Right renal cortex interstitium (tissue), 3 donors: ENCODE results near the gene NKTR. TPM values are rescaled to one million over a fixed set of nuclear protein-coding genes. Genes with fewer than 3 reads are reported as not detected.
"Not testable (repeated sequence)": the region's sequence is repeated elsewhere in the genome, so short reads cannot be mapped to it uniquely, and the experiment has no call there.

ENCODE experiments used
- DNase-seq, 3 donors: peaks; one replicate each; pipeline ENCODE4 v3.0.0-alpha.2; 2013; ENCODE audit warnings: low read depth in 3 of 3, low spot score in 2 of 3
- polyA plus RNA-seq, 3 donors: library from polyadenylated mRNA; unstranded; fragments of 120-200 nt; gene quantifications; one replicate each; pipeline ENCODE4 v1.2.1, GENCODE V29; 2013; ENCODE audit not compliant: insufficient read length in 3 of 3

Gene NKTR
- polyA plus RNA-seq, 3 donors = 57.4 to 67.2 (median 63.6) TPM

DNA sequence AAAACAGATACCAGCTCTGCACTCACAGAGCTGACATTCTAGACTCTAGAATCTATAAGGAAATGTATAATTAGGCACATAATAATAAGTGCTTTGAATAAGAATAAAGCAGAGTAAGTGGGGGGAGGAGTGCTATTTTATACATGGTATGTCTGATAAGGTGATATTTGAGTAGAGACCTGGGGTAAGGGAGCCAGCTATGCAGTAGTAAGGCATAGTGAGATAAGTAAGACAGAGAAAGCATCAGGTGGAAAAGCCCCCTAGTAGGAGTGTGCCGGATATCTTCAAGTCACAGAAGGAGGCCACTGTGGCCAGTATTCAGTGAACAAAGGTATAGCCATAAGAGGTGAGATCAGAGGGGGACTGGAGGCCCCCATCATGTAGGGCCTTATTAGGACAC lies 6.9 kb upstream of the NKTR start:
- DNase-seq = no peak

DNA sequence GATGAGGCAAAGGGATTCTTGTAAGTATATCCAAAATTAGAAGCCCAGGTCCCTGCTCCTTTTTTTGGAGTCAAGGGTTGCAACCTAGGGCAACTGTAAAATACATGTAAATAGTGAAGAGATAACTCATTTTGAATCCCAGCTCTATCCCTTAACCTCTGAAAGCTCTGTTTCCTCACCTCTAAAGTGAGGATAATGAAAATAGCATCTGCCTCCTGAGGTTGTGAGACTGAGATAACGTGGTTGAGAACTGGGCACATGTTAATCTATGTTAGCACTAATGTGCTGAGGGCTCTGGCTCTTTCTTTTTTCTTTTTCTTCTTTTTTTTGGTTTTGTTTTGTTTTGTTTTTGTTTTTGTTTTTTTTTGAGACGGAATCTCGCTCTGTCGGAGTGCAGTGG lies 4.8 kb upstream of the NKTR start:
- DNase-seq = no peak

- not testable (repeated sequence) for DNase-seq
These were observed 3.4 kb upstream of the NKTR start for GRCh38 chr3:42597098-42597497.

- DNase-seq = no peak
These were observed 631 bp downstream of the NKTR start for GRCh38 chr3:42600958-42601675.

DNA sequence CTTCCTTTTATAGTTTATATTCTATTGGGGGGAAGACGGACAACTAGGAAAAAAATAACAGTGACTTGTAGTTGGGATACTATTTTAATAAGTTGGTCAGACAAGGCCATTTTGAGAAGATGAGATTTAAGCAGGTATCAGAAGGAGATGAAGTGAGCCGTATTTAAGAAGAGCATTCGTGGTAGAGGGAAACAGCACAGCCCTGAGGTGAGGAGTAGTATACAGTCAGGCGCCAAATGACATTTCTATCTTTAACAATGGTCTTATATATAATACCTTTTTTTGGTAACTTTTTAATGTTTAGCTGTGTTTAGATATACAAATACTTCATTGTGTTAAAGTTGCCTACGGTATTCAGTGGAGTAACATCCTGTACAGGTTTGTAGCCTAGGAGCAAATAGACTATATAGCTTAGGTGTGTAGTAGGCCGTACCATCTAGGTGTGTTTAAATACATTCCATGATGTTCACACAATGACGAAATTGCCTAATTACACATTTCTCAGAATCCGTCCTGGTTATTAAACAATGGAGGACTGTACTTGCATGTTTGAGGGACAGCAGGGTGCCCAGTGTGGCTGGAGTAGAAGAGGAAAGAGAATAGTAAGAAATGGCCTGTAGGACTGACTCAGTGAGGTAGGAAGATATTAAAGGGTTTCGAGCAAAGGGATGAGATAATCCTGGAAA lies 1.6 kb downstream of the NKTR start:
- DNase-seq = no peak

GRCh38 chr3:42602961-42603360 lies 2.5 kb downstream of the NKTR start:
- no peak for DNase-seq

GRCh38 chr3:42605546-42606173 lies 5.2 kb downstream of the NKTR start:
- DNase-seq = no peak

DNA sequence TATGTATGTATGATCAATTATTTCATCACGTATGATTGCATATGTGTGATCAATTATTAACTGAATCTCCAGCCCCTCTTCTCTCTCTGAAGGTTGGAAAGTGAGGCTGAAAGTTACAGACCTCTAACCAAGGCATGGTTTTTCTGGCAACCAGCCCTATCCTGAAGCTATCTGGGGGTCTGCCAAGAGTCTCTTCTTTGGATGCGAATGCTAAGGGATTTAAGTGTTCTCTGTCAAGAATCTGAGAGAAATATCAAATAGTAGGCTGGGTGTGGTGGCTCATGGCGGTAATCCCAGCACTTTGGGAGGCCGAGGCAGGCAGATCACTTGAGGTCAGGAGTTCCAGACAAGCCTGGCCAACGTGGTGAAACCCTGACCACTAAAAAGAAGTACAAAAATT lies 8.1 kb downstream of the NKTR start:
- no peak for DNase-seq

DNA sequence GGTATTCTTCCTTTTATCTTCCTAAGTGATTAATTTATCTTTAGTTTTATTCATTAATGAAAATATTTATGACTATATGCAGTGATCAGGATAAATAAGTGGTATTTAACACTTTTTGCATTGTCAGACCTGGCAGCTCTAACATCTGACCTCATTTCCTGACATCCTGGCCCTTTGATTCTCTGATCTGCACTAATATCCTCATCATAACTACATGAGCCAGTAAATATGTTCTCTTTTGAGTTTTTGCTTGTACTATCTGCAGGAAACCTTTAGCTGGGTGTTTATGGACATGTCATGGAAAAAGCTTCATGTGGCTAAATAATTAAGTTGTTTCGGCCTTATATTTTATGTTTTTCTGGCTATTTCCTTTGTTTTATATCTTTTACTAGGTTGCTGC lies 10.5 kb downstream of the NKTR start:
- DNase-seq = no peak

GRCh38 chr3:42612217-42612616 lies 11.7 kb downstream of the NKTR start:
- DNase-seq = no peak

GRCh38 chr3:42612928-42613327 lies 12.4 kb downstream of the NKTR start:
- no peak for DNase-seq

GRCh38 chr3:42613462-42613861 lies 13.0 kb downstream of the NKTR start:
- no peak for DNase-seq

DNA sequence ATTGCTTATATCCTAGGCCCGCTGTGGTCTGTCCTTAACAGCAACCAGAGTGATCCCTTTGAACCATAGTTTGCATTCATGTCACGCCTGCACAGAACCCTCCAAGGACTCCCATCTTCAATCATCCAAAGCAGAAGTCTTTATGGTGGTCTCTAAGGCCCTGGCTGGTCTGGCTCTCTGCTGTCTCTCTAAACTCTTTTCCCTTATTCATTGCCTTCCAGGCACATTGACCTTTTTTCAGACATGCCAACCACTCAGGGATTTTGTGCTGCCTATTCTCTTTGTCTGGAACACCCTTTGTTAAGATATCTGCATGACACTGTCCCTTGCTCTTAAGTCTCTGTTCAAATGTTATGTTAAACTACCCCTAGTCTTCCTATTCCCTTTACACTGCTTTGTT lies 31.1 kb downstream of the NKTR start:
- DNase-seq = no peak

DNA sequence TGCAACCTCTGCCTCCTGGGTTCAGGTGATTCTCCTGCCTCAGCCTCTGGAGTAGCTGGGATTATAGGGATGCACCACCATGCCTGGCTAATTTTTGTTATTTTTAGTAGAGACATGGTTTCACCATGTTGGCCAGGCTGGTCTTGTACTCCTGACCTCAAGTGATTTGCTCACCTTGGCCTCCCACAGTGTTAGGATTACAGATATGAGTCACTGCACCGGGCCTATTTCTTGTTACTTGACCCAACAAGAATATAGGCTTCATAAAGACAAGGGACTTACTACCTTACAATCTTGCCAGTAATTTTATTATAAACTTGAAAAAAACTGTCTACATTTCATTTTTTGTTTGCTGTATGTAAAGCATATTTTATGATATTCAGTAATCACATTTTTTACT lies 31.7 kb downstream of the NKTR start:
- no peak for DNase-seq

- DNase-seq = no peak
These were observed 33.1 kb downstream of the NKTR start for GRCh38 chr3:42633544-42633943.

- no peak for DNase-seq
These were observed 34.6 kb downstream of the NKTR start for GRCh38 chr3:42635111-42635510.

GRCh38 chr3:42637001-42637400 lies 36.5 kb downstream of the NKTR start:
- no peak for DNase-seq

DNA sequence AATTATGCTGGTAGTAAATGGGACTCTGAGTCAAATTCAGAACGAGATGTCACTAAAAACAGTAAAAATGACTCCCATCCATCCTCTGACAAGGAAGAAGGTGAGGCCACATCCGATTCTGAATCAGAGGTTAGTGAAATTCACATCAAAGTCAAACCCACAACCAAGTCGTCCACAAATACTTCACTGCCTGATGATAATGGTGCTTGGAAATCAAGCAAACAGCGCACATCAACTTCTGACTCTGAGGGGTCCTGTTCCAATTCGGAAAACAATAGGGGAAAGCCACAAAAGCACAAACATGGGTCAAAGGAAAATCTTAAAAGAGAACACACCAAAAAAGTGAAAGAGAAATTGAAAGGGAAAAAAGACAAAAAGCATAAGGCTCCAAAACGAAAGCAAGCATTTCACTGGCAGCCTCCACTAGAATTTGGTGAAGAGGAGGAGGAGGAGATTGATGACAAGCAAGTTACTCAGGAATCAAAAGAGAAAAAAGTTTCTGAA lies 37.9 kb downstream of the NKTR start:
- no peak for DNase-seq

DNA sequence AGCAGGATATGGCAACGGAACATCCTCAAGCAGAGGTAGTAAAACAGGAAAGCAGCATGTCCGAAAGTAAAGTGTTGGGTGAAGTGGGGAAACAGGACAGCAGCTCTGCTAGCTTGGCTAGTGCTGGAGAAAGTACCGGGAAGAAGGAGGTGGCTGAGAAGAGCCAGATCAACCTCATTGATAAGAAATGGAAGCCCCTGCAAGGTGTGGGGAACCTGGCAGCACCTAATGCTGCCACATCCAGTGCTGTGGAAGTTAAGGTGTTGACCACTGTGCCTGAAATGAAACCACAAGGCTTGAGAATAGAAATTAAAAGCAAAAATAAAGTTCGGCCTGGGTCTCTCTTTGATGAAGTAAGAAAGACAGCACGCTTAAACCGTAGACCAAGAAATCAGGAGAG lies 38.7 kb downstream of the NKTR start:
- no peak for DNase-seq

- no peak for DNase-seq
These were observed 39.6 kb downstream of the NKTR start for GRCh38 chr3:42640129-42640528.

GRCh38 chr3:42640771-42641370 lies 40.4 kb downstream of the NKTR start:
- DNase-seq = no peak
